Fibroblast of lung (primary cell): ENCODE results near the gene CNTN4.

Experiments used
- CTCF ChIP-seq, 2 donors: IDR thresholded peaks in 1 of 2; conservative IDR thresholded peaks in 1 of 2; 1 replicate in 1 of 2; 2 replicates in 1 of 2; pipeline ENCODE4 v1.5.1; 2011 to 2012; ENCODE audit warnings: low read length in 2 of 2, control low read depth in 1 of 2, inconsistent platforms in 1 of 2, low read depth in 1 of 2, mild to moderate bottlenecking in 1 of 2
- EZH2 ChIP-seq: IDR thresholded peaks from 2 replicates; pipeline ENCODE4 v1.5.1; 2012; ENCODE audit warnings: low read length, control low read depth, mild to moderate bottlenecking; ENCODE audit errors: missing control alignments

- TF ChIP-seq CTCF (conservative IDR thresholded peaks at IDR 0.05 in 1 of 2, IDR thresholded peaks at IDR 0.05 in 1 of 2; ENCODE audit: low read depth in 1 of 2, low read length in 2 of 2) (no peak), EZH2 (no peak)
Observed at GRCh38 chr3:2879587-2879986, 780.9 kb downstream of the CNTN4 start.
